IPS DF 6.9 (cell line): ENCODE results near the gene TEKT5.
"Not testable (repeated sequence)": the region's sequence is repeated elsewhere in the genome, so short reads cannot be mapped to it uniquely, and the experiment has no call there.

Experiments
- DNase-seq: peaks from one replicate; pipeline ENCODE4 v3.0.0-alpha.2; 2013; ENCODE audit warnings: low read depth, low spot score
- H3K27ac ChIP-seq: one replicate; pipeline ENCODE4 v1.5.1; 2013; ENCODE audit warnings: low read length, control low read depth
- H3K27me3 ChIP-seq: 2 replicates; pipeline ENCODE4 v1.6.1; 2013; ENCODE audit warnings: mild to moderate bottlenecking, low read length; ENCODE audit not compliant: control insufficient read depth, insufficient read depth
- H3K36me3 ChIP-seq: 2 replicates; pipeline ENCODE4 v1.6.1; 2013; ENCODE audit warnings: low read length; ENCODE audit not compliant: control insufficient read depth, insufficient read depth
- H3K4me1 ChIP-seq: 2 replicates; pipeline ENCODE4 v1.6.1; 2013; ENCODE audit warnings: low read length; ENCODE audit not compliant: control insufficient read depth, insufficient read depth
- H3K4me3 ChIP-seq: 2 replicates; pipeline ENCODE4 v1.5.1; 2013; ENCODE audit warnings: mild to moderate bottlenecking, low read length
- H3K9me3 ChIP-seq: 2 replicates; pipeline ENCODE4 v1.6.1; 2013; ENCODE audit warnings: low read length, inconsistent platforms; ENCODE audit not compliant: control insufficient read depth, insufficient read depth
- WGBS: extraction: QIAGEN DNeasy Blood & Tissue Kit; methylation state at CpG from one replicate; pipeline ENCODE4 v1.1.7; 2013; ENCODE audit warnings: mixed read lengths, missing lambda C conversion rate; ENCODE audit not compliant: insufficient read length, insufficient coverage; 5-methylcytosine and 5-hydroxymethylcytosine counted together

The TEKT5 gene

GRCh38 chr16:10660950-10661635 is 33.6 kb downstream of the TEKT5 start:
- H3K27me3 ChIP-seq, result no peaks in the 10 kb centered on the region
- no peaks in the 10 kb centered on the region for H3K4me1 ChIP-seq
- H3K4me3 ChIP-seq, result no peak overlapping the region
- H3K36me3 ChIP-seq, result no peaks in the 10 kb centered on the region
- H3K9me3 ChIP-seq, result no peaks in the 10 kb centered on the region
- no peak overlapping the region for H3K27ac ChIP-seq
- no CpG with 5 or more reads among the region's 8 CpGs for WGBS
- no peak for DNase-seq

GRCh38 chr16:10658943-10659342 is 35.8 kb downstream of the TEKT5 start:
- WGBS, result no CpG with 5 or more reads among the region's 6 CpGs
- DNase-seq, result no peak
- Histone ChIP-seq H3K27me3 (no peaks in the 10 kb centered on the region), H3K36me3 (no peaks in the 10 kb centered on the region), H3K27ac (no peak overlapping the region), H3K4me1 (no peaks in the 10 kb centered on the region), H3K4me3 (no peak overlapping the region), H3K9me3 (no peaks in the 10 kb centered on the region)

GRCh38 chr16:10657925-10658324 is 36.8 kb downstream of the TEKT5 start:
- H3K36me3 ChIP-seq, result no peaks in the 10 kb centered on the region
- no CpG with 5 or more reads among the region's 4 CpGs for WGBS
- H3K9me3 ChIP-seq, result no peaks in the 10 kb centered on the region
- H3K27me3 ChIP-seq, result no peaks in the 10 kb centered on the region
- no peak overlapping the region for H3K4me3 ChIP-seq
- no peak overlapping the region for H3K27ac ChIP-seq
- no peak for DNase-seq
- H3K4me1 ChIP-seq, result peaks cover 4% of the 10 kb centered on the region; the same call in 1 of the 2 replicates

DNA sequence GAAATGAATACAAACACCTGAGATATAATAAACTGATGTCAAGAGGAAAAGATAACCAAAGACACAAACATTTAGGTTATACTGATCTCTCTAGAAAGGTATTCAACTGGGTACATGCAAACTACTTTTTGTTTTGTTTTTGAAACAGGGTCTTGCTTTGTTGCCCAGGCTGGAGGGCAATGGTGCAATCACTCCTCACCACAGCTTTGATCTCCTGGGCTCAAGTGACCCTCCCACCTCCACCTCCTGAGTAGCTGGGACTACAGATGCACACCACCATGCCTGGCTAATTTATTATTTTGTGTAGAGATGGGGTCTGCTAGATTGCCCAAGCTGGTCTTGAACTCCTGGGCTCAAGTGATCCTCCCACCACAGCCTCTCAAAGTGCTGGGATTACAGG is 38.1 kb downstream of the TEKT5 start:
- no peak overlapping the region for H3K27ac ChIP-seq
- no peak overlapping the region for H3K4me3 ChIP-seq
- no peak for DNase-seq
- peaks cover 4% of the 10 kb centered on the region; the same call in 1 of the 2 replicates for H3K4me1 ChIP-seq
- H3K27me3 ChIP-seq, result no peaks in the 10 kb centered on the region
- no peaks in the 10 kb centered on the region for H3K9me3 ChIP-seq
- H3K36me3 ChIP-seq, result no peaks in the 10 kb centered on the region

GRCh38 chr16:10655415-10655977 is 39.2 kb downstream of the TEKT5 start:
- H3K4me1 ChIP-seq, result peaks cover 4% of the 10 kb centered on the region; the same call in 1 of the 2 replicates
- no peak for DNase-seq

GRCh38 chr16:10654592-10655414 is 39.9 kb downstream of the TEKT5 start:
- H3K36me3 ChIP-seq, result no peaks in the 10 kb centered on the region
- no peaks in the 10 kb centered on the region for H3K9me3 ChIP-seq
- 100% methylated on average over 2 of the region's 8 CpGs for WGBS
- no peak overlapping the region for H3K4me3 ChIP-seq
- DNase-seq, result no peak
- H3K27ac ChIP-seq, result no peak overlapping the region
- no peaks in the 10 kb centered on the region for H3K27me3 ChIP-seq
- H3K4me1 ChIP-seq, result peaks cover 4% of the 10 kb centered on the region; the same call in 1 of the 2 replicates

More at GRCh38 chr16:10655415-10655977, 39.2 kb downstream of the TEKT5 start:
- Histone ChIP-seq H3K36me3 (no peaks in the 10 kb centered on the region), H3K27me3 (no peaks in the 10 kb centered on the region), H3K9me3 (no peaks in the 10 kb centered on the region), H3K27ac (no peak overlapping the region), H3K4me3 (no peak overlapping the region)

DNA sequence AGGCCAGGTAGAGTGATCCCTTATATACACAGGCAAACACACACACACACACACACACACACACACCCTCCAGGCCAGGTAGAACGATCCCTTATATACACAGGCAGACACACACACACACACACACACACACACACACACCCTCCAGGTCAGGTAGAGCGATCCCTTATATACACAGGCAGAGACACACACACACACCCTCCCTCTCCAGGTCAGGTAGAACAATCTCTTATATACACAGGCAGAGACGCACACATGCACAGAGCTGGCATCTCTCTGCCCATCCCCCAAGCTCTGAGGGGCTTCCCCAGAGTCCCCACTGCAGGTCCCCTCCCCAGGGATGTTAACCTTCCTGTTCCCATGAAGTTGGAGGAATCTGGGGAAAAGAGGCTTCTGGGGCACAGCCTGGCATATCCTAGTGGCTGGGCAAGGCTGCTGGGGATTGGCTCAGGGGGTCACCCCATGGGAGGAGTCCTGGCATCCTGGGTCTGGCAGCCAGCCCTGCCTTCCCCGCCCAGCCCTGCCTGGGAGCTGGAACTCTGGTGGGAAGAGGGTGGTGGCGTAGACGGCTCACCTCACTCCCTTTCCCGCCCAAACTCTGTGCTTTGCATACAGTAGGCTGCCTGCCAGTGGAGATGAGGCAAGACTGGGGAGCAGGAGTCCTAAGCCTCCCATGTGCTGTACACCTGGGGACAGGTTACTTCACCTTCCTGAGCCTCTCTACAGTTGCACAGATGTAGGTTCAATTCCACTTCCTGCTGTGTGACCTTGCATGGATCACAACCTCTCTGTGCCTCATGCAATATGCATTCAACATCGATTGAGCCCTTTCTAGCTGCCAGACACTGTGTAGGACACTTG is 41.8 kb downstream of the TEKT5 start:
- Histone ChIP-seq H3K27ac (no peak overlapping the region), H3K4me3 (no peak overlapping the region), H3K9me3 (no peaks in the 10 kb centered on the region), H3K4me1 (peaks cover 4% of the 10 kb centered on the region; the same call in 1 of the 2 replicates), H3K36me3 (no peaks in the 10 kb centered on the region), H3K27me3 (no peaks in the 10 kb centered on the region)
- WGBS, result no CpG with 5 or more reads among the region's 8 CpGs
- no peak for DNase-seq

DNA sequence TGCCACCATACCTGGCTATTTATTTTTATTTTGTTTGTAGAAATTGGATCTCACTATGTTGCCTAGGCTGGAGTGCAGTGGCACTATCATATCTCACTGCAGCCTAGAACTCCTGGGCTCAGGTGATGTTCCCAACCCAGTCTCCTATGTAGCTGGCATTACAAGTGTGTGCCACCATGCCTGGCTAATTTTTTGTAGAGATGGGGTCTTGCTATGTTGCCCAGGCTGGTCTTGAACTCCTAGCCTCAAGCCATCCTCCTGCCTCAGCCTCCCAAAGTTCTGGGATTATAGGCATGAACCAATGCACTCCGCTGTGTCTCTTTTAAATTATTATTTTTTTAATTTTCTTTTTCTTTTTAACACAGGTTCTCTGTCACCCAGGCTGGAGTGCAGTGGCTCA is 45.6 kb downstream of the TEKT5 start:
- not testable (repeated sequence) for H3K27me3 ChIP-seq, H3K36me3 ChIP-seq, H3K4me3 ChIP-seq, DNase-seq, H3K27ac ChIP-seq, H3K9me3 ChIP-seq, H3K4me1 ChIP-seq
- no CpG with 5 or more reads among the region's 1 CpG for WGBS

- Histone ChIP-seq H3K36me3 (no peaks in the 10 kb centered on the region), H3K9me3 (no peaks in the 10 kb centered on the region), H3K27me3 (no peaks in the 10 kb centered on the region), H3K4me3 (no peak overlapping the region), H3K27ac (no peak overlapping the region), H3K4me1 (no peaks in the 10 kb centered on the region)
- no CpG with 5 or more reads among the region's 4 CpGs for WGBS
- no peak for DNase-seq
Observed at GRCh38 chr16:10647721-10648296, 46.9 kb downstream of the TEKT5 start.

- no peaks in the 10 kb centered on the region for H3K9me3 ChIP-seq
- H3K4me3 ChIP-seq, result no peak overlapping the region
- no peak overlapping the region for H3K27ac ChIP-seq
- no peaks in the 10 kb centered on the region for H3K36me3 ChIP-seq
- WGBS, result no CpG with 5 or more reads among the region's 10 CpGs
- no peak for DNase-seq
- H3K4me1 ChIP-seq, result no peaks in the 10 kb centered on the region
- no peaks in the 10 kb centered on the region for H3K27me3 ChIP-seq
Observed at GRCh38 chr16:10647264-10647720, 47.4 kb downstream of the TEKT5 start.
